Activated T-cell treated with anti-CD3 and anti-CD28 coated beads, Interleukin-2, amount 50 U/mL, for 24 hours (primary cell): ENCODE data around the gene MED22.
"Not testable (repeated sequence)": the region's sequence is repeated elsewhere in the genome, so short reads cannot be mapped to it uniquely, and the experiment has no call there.

Experiments
- DNase-seq: peaks from one replicate; pipeline ENCODE4 v3.0.0-alpha.2; 2020
- H3K27ac Mint-ChIP-seq: 2 replicates; pipeline ENCODE4 v1.8.0; 2020; ENCODE audit warnings: mild to moderate bottlenecking, mixed read lengths
- H3K27me3 Mint-ChIP-seq: 2 replicates; pipeline ENCODE4 v1.8.0; 2020; ENCODE audit warnings: mixed read lengths
- H3K36me3 Mint-ChIP-seq: 2 replicates; pipeline ENCODE4 v1.8.0; 2020; ENCODE audit warnings: low read depth, mixed read lengths
- H3K4me1 Mint-ChIP-seq: 2 replicates; pipeline ENCODE4 v1.8.0; 2020; ENCODE audit warnings: low read depth, mixed read lengths
- H3K4me3 Mint-ChIP-seq: 2 replicates; pipeline ENCODE4 v1.8.0; 2020; ENCODE audit warnings: mild to moderate bottlenecking, moderate library complexity, mixed read lengths
- H3K9me3 Mint-ChIP-seq: 2 replicates; pipeline ENCODE4 v1.8.0; 2020; ENCODE audit warnings: mixed read lengths

Gene MED22

GRCh38 chr9:133327834-133328484, 20.0 kb downstream of the MED22 start:
- H3K4me1 Mint-ChIP-seq = peaks cover 21% of the 10 kb centered on the region
- H3K27me3 Mint-ChIP-seq = no peaks in the 10 kb centered on the region
- no peak overlapping the region for H3K4me3 Mint-ChIP-seq
- peaks cover 53% of the 10 kb centered on the region for H3K36me3 Mint-ChIP-seq
- no peak for DNase-seq
- no peak overlapping the region for H3K27ac Mint-ChIP-seq
- H3K9me3 Mint-ChIP-seq = no peaks in the 10 kb centered on the region

DNA sequence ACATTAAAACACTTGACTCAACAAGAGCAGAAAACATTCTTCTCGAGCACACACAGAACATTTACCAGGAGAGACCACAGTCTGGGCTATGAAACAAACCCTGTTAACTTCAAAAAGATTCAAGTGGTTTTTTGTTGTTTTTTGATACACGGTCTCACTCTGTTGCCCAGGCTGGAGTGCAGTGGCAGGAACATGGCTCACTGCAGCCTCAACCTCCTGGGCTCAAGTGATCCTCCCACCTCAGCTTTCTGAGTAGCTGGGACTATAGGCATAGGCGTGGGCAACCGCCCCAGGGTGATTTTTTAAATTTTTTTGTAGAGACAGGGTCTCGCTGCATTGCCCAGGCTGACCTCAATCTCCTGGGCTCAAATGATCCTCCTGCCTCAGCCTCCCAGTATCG, 20.9 kb downstream of the MED22 start:
- not testable (repeated sequence) for H3K27me3 Mint-ChIP-seq, H3K27ac Mint-ChIP-seq, H3K9me3 Mint-ChIP-seq, H3K4me3 Mint-ChIP-seq, DNase-seq
- peaks cover 44% of the 10 kb centered on the region for H3K36me3 Mint-ChIP-seq
- peaks cover 16% of the 10 kb centered on the region for H3K4me1 Mint-ChIP-seq

- peaks cover 16% of the 10 kb centered on the region for H3K36me3 Mint-ChIP-seq
- DNase-seq = no peak
- H3K4me3 Mint-ChIP-seq = no peak overlapping the region
- H3K4me1 Mint-ChIP-seq = no peaks in the 10 kb centered on the region
- no peaks in the 10 kb centered on the region for H3K9me3 Mint-ChIP-seq
- H3K27ac Mint-ChIP-seq = no peak overlapping the region
- H3K27me3 Mint-ChIP-seq = no peaks in the 10 kb centered on the region
These were observed 23.8 kb downstream of the MED22 start for GRCh38 chr9:133323991-133324703.

GRCh38 chr9:133323211-133323610, 24.7 kb downstream of the MED22 start:
- Mint-ChIP-seq H3K4me3 (no peak overlapping the region), H3K36me3 (peaks cover 6% of the 10 kb centered on the region), H3K4me1 (no peaks in the 10 kb centered on the region), H3K9me3 (no peaks in the 10 kb centered on the region), H3K27ac (no peak overlapping the region), H3K27me3 (no peaks in the 10 kb centered on the region)
- DNase-seq = no peak

DNA sequence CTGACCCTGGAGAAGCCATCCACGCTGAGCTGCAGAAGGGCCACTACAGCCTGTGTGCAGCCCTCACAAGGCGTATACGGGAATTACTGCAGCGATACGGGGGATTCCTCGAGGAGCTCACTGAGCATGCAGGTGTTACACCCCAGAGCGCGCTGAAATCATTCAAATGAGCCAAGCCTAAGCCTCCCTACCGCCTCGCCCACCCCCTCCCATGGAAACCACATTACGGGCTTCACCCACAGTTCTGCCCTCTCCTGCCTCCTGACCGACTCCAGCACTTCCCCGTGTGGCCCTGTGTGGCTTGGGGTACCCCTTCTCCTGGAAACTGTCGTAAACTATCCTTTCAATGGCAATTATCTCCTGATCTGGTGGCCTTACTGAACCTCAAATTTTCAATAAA, 25.2 kb downstream of the MED22 start:
- Mint-ChIP-seq H3K4me1 (no peaks in the 10 kb centered on the region), H3K4me3 (no peak overlapping the region), H3K27ac (no peak overlapping the region), H3K9me3 (no peaks in the 10 kb centered on the region), H3K36me3 (peaks cover 4% of the 10 kb centered on the region), H3K27me3 (no peaks in the 10 kb centered on the region)
- no peak for DNase-seq

DNA sequence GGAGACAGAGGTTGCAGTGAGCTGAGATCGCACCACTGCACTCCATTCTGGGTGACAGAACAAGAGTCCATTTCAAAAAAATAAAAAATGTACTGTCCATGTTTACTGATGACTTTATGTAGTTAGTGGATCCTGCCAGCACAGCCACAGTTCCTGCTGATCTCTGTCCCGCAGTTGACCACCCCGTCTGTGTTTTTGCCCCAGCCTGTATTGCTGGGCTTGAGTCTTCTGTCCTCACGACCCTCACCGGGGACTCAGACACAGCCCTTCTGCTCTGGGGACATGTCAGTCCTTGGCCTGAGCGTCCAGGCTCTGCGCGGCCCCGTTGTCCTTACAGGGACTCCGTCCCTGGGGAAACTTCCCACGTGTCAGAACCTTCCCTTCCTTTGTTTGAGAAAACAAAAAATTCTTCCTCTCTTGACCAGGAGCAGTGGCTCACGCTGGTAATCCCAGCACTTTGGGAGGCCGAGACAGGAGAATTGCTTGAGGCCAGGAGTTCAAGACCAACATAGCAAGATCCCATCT, 26.5 kb downstream of the MED22 start:
- DNase-seq = no peak
- Mint-ChIP-seq H3K27ac (no peak overlapping the region), H3K36me3 (no peaks in the 10 kb centered on the region), H3K4me3 (no peak overlapping the region), H3K27me3 (no peaks in the 10 kb centered on the region), H3K9me3 (no peaks in the 10 kb centered on the region), H3K4me1 (no peaks in the 10 kb centered on the region)

- Mint-ChIP-seq H3K4me3 (no peak overlapping the region), H3K36me3 (no peaks in the 10 kb centered on the region), H3K27me3 (no peaks in the 10 kb centered on the region), H3K9me3 (no peaks in the 10 kb centered on the region), H3K27ac (no peak overlapping the region), H3K4me1 (no peaks in the 10 kb centered on the region)
- no peak for DNase-seq
These were observed 27.5 kb downstream of the MED22 start for GRCh38 chr9:133320421-133320881.

GRCh38 chr9:133317551-133317950, 30.4 kb downstream of the MED22 start:
- H3K27me3 Mint-ChIP-seq, H3K9me3 Mint-ChIP-seq, H3K4me3 Mint-ChIP-seq, DNase-seq, H3K36me3 Mint-ChIP-seq, H3K27ac Mint-ChIP-seq, H3K4me1 Mint-ChIP-seq: not testable (repeated sequence)

DNA sequence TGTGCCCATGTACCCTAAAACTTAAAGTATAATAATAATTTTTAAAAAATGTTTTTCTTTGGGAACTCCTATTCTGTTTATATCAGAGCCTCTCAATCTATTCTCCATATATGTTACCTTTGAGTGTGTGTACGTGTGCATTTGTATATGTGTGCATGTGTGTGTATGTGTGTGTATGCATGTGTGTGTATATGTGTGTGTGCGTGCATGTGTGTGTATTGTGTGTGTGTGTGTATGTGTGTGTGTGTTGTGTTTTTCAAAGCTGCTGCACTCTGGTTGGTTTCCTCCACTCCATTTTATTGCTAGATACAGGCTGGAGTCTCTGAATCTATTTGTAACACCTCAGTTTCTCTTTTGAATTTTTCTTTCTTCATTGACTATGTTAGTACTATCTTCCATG, 31.9 kb downstream of the MED22 start:
- DNase-seq = no peak
- Mint-ChIP-seq H3K4me3 (no peak overlapping the region), H3K9me3 (no peaks in the 10 kb centered on the region), H3K27me3 (peaks cover 2% of the 10 kb centered on the region), H3K36me3 (no peaks in the 10 kb centered on the region), H3K4me1 (no peaks in the 10 kb centered on the region), H3K27ac (no peak overlapping the region)

DNA sequence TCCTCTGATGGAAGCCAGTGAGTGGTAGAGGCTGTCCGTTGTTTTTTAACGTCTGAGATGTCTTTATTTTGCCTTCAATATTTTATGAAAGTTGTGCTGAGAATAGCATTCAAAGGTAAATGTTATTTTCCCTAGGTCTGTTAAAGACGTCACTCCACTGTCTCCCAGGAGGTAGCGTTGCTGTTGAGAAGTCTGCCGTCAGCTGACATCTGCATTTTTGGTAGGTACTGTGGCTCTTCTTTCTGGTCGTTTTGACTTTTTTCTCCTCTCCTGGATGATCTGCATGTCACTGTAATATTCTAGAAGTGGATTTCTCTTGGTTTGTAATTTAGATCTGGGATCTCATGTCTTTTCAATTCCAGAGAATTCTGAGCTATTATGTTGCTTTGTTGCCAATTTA, 38.3 kb downstream of the MED22 start:
- Mint-ChIP-seq H3K4me1 (no peaks in the 10 kb centered on the region), H3K36me3 (no peaks in the 10 kb centered on the region), H3K27me3 (peaks cover 16% of the 10 kb centered on the region), H3K9me3 (no peaks in the 10 kb centered on the region), H3K4me3 (no peak overlapping the region), H3K27ac (no peak overlapping the region)
- no peak for DNase-seq

GRCh38 chr9:133307301-133307700, 40.6 kb downstream of the MED22 start:
- Mint-ChIP-seq H3K36me3 (no peaks in the 10 kb centered on the region), H3K4me1 (no peaks in the 10 kb centered on the region), H3K4me3 (no peak overlapping the region), H3K9me3 (no peaks in the 10 kb centered on the region), H3K27me3 (peaks cover 16% of the 10 kb centered on the region), H3K27ac (no peak overlapping the region)
- no peak for DNase-seq

DNA sequence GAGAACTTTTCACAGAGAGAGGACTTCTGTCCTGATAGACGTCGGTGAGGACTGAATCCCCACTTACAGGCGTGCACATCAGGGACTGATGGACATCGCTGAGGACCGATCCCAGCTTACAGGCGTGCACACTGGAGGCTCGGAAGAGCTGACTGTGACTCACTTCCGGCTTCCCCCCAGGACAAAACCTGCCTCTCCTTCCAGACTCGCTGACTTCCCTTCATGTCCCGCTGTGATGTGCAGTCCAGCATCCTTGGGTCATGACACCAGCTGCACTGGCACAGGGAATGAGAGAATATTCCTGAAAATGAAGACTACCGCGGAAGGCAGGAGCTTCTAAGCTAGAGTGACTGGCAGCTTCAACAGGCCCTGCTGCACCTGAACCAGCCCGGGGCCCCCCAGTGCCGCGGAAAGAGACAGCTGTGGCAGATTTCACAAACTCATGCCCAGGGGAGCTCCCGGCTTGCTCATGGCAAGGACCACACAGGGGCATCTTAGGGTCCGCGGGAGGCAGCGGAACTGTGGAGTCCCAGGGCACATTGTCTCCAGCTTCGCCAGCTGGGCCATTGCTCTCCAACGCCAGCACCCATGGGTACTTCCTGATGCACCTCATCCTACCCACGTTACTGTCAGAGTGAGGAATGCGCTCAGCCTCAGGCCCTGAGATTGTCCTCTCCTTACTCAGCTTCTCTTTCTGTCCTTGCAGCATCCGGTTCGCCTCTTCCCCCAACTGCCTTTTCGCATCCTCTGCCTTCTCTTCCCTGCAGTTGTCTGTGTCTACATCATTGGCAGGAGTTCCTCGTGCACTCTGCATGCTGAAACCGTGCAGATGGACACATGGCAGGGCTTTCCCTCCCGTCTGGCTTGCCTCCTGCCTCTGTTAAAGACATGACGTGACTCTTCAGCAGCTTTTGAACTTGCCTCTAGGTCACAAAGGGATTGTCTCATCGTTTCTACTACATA, 41.4 kb downstream of the MED22 start:
- H3K4me3 Mint-ChIP-seq = no peak overlapping the region
- no peak for DNase-seq
- H3K4me1 Mint-ChIP-seq = no peaks in the 10 kb centered on the region
- no peak overlapping the region for H3K27ac Mint-ChIP-seq
- peaks cover 16% of the 10 kb centered on the region for H3K27me3 Mint-ChIP-seq
- no peaks in the 10 kb centered on the region for H3K9me3 Mint-ChIP-seq
- H3K36me3 Mint-ChIP-seq = no peaks in the 10 kb centered on the region

- Mint-ChIP-seq H3K36me3 (no peaks in the 10 kb centered on the region), H3K27me3 (peaks cover 14% of the 10 kb centered on the region), H3K27ac (no peak overlapping the region), H3K9me3 (no peaks in the 10 kb centered on the region), H3K4me3 (no peak overlapping the region), H3K4me1 (no peaks in the 10 kb centered on the region)
- DNase-seq = no peak
These were observed 42.2 kb downstream of the MED22 start for GRCh38 chr9:133305731-133306130.

DNA sequence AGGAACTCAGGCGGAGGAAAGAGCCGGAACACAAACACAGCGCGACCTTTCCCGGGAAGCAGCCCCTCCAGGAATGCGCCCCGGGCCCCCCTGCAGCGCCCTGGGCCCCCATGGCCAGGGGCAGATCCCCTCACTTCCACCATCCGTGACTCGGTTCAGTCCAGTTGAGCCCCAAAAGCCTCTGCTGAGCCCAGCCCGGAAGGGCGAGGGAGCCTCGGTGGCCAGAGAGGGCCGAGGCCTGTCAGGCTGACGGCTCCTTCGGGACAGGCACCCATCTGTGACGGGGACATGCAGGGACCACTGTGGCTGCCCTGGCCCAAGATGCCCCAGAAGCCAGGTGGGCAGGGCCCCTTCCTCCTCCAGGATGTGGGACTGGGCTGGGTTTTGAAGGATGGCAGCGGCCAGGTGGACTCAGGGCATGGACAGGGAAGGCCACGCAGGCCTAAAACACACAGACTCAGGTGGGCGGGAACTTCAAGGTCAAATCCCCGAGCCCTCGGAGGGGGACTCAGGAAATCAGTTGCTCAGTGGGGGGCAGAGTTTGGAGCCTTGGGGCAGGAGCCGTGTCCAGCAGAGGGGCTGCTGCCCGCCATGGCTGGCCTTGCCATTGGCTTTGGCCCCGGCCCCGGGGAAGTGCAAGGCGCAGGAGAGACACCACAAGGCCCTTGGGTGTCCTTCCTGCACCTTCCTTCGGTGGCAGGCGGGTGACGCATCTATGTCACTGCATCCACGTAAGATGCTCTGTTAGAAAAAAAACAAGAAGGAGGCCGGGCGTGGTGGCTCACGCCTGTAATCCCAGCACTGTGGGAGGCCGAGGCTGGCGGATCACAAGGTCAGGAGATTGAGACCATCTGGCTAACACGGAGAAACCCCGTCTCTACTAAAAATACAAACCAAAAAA, 43.2 kb downstream of the MED22 start:
- Mint-ChIP-seq H3K4me1 (no peaks in the 10 kb centered on the region), H3K27me3 (peaks cover 11% of the 10 kb centered on the region), H3K9me3 (no peaks in the 10 kb centered on the region), H3K4me3 (no peak overlapping the region), H3K36me3 (no peaks in the 10 kb centered on the region), H3K27ac (no peak overlapping the region)
- DNase-seq = no peak
